Duodenal mucosa (tissue), 2 donors: ENCODE data around the gene C2CD5.
"Not testable (repeated sequence)": the region's sequence is repeated elsewhere in the genome, so short reads cannot be mapped to it uniquely, and the experiment has no call there.

ENCODE experiments used
- H3K27ac ChIP-seq: one replicate; pipeline ENCODE4 v1.7.0; 2013; ENCODE audit warnings: low read depth, low read length
- H3K27me3 ChIP-seq, 2 donors: one replicate each; pipeline ENCODE4 v1.7.0; 2013; ENCODE audit warnings: low read length in 2 of 2, control low read depth in 1 of 2; ENCODE audit not compliant: insufficient read depth in 2 of 2, control insufficient read depth in 1 of 2
- H3K36me3 ChIP-seq, 2 donors: one replicate each; pipeline ENCODE4 v1.7.0; 2013; ENCODE audit warnings: low read length in 2 of 2, control low read depth in 1 of 2; ENCODE audit not compliant: insufficient read depth in 2 of 2, control insufficient read depth in 1 of 2
- H3K4me1 ChIP-seq, 2 donors: one replicate each; pipeline ENCODE4 v1.7.0; 2013; ENCODE audit warnings: low read length in 2 of 2, control low read depth in 1 of 2; ENCODE audit not compliant: insufficient read depth in 2 of 2, control insufficient read depth in 1 of 2
- H3K4me3 ChIP-seq, 2 donors: one replicate each; pipeline ENCODE4 v1.7.0; 2013; ENCODE audit warnings: low read length in 2 of 2, low read depth in 1 of 2
- H3K9ac ChIP-seq, 2 donors: one replicate each; pipeline ENCODE4 v1.7.0; 2013; ENCODE audit warnings: low read length in 2 of 2, low read depth in 1 of 2
- H3K9me3 ChIP-seq, 2 donors: one replicate each; pipeline ENCODE4 v1.7.0; 2013; ENCODE audit warnings: low read length in 2 of 2, control low read depth in 1 of 2; ENCODE audit not compliant: control insufficient read depth in 1 of 2

Gene C2CD5

GRCh38 chr12:22518998-22519397 is 25.3 kb downstream of the C2CD5 start:
- Histone ChIP-seq H3K9ac (no peak overlapping the region), H3K4me3 (no peak overlapping the region), H3K4me1 (no peaks in the 10 kb centered on the region), H3K9me3 (no peaks in the 10 kb centered on the region), H3K36me3 (peaks cover under 1 to 27% of the 10 kb centered on the region in 2 donors), H3K27me3 (no peaks in the 10 kb centered on the region), H3K27ac (no peak overlapping the region)

- no peaks in the 10 kb centered on the region for H3K27me3 ChIP-seq
- no peaks in the 10 kb centered on the region for H3K4me1 ChIP-seq
- H3K27ac ChIP-seq, result no peak overlapping the region
- no peak overlapping the region for H3K9ac ChIP-seq
- H3K4me3 ChIP-seq, result no peak overlapping the region
- H3K9me3 ChIP-seq, result no peaks in the 10 kb centered on the region
- H3K36me3 ChIP-seq, result peaks cover 0 to 22% of the 10 kb centered on the region in 2 donors
These were observed 26.2 kb downstream of the C2CD5 start for GRCh38 chr12:22518060-22518719.

- no peaks in the 10 kb centered on the region for H3K27me3 ChIP-seq
- no peaks in the 10 kb centered on the region for H3K9me3 ChIP-seq
- no peak overlapping the region for H3K27ac ChIP-seq
- H3K9ac ChIP-seq, result no peak overlapping the region
- H3K4me3 ChIP-seq, result no peak overlapping the region
- H3K36me3 ChIP-seq, result peaks cover 0 to 17% of the 10 kb centered on the region in 2 donors
- H3K4me1 ChIP-seq, result no peaks in the 10 kb centered on the region
These were observed 29.5 kb downstream of the C2CD5 start for GRCh38 chr12:22514875-22515274.

- Histone ChIP-seq H3K9me3 (no peaks in the 10 kb centered on the region), H3K9ac (no peak overlapping the region), H3K4me3 (no peak overlapping the region), H3K27ac (no peak overlapping the region), H3K36me3 (peaks cover 12 to 16% of the 10 kb centered on the region in 2 donors), H3K4me1 (no peaks in the 10 kb centered on the region), H3K27me3 (no peaks in the 10 kb centered on the region)
These were observed 38.5 kb downstream of the C2CD5 start for GRCh38 chr12:22505826-22506225.

- H3K4me1 ChIP-seq, result no peaks in the 10 kb centered on the region
- no peak overlapping the region for H3K9ac ChIP-seq
- no peaks in the 10 kb centered on the region for H3K27me3 ChIP-seq
- no peak overlapping the region for H3K27ac ChIP-seq
- no peak overlapping the region for H3K4me3 ChIP-seq
- peaks cover 8 to 12% of the 10 kb centered on the region in 2 donors for H3K36me3 ChIP-seq
- no peaks in the 10 kb centered on the region for H3K9me3 ChIP-seq
These were observed 44.2 kb downstream of the C2CD5 start for GRCh38 chr12:22500100-22500499.

- H3K27ac ChIP-seq, result no peak overlapping the region
- H3K9me3 ChIP-seq, result no peaks in the 10 kb centered on the region
- H3K9ac ChIP-seq, result no peak overlapping the region
- H3K36me3 ChIP-seq, result peaks cover 3 to 12% of the 10 kb centered on the region in 2 donors
- H3K4me1 ChIP-seq, result no peaks in the 10 kb centered on the region
- H3K4me3 ChIP-seq, result no peak overlapping the region
- no peaks in the 10 kb centered on the region for H3K27me3 ChIP-seq
These were observed 44.9 kb downstream of the C2CD5 start for GRCh38 chr12:22499445-22499844.

- H3K27me3 ChIP-seq, result no peaks in the 10 kb centered on the region
- H3K4me1 ChIP-seq, result no peaks in the 10 kb centered on the region
- H3K9me3 ChIP-seq, result no peaks in the 10 kb centered on the region
- no peak overlapping the region for H3K27ac ChIP-seq
- no peak overlapping the region for H3K4me3 ChIP-seq
- no peak overlapping the region for H3K9ac ChIP-seq
- H3K36me3 ChIP-seq, result peaks cover 16 to 20% of the 10 kb centered on the region in 2 donors
These were observed 50.0 kb downstream of the C2CD5 start for GRCh38 chr12:22494319-22494718.

GRCh38 chr12:22491034-22491433 is 53.3 kb downstream of the C2CD5 start:
- no peaks in the 10 kb centered on the region for H3K9me3 ChIP-seq
- no peak overlapping the region for H3K9ac ChIP-seq
- H3K36me3 ChIP-seq, result peaks cover 16 to 30% of the 10 kb centered on the region in 2 donors

GRCh38 chr12:22488478-22488877 is 55.9 kb downstream of the C2CD5 start:
- Histone ChIP-seq H3K27me3 (no peaks in the 10 kb centered on the region), H3K27ac (no peak overlapping the region), H3K4me3 (no peak overlapping the region), H3K36me3 (peaks cover 24 to 38% of the 10 kb centered on the region in 2 donors), H3K9me3 (no peaks in the 10 kb centered on the region), H3K9ac (no peak overlapping the region), H3K4me1 (no peaks in the 10 kb centered on the region)

More at GRCh38 chr12:22491034-22491433, 53.3 kb downstream of the C2CD5 start:
- no peak overlapping the region for H3K27ac ChIP-seq
- H3K4me3 ChIP-seq, result no peak overlapping the region
- no peaks in the 10 kb centered on the region for H3K4me1 ChIP-seq
- no peaks in the 10 kb centered on the region for H3K27me3 ChIP-seq

GRCh38 chr12:22487683-22488082 is 56.7 kb downstream of the C2CD5 start:
- H3K27me3 ChIP-seq, H3K27ac ChIP-seq, H3K4me1 ChIP-seq, H3K9me3 ChIP-seq, H3K4me3 ChIP-seq, H3K9ac ChIP-seq: not testable (repeated sequence)
- peaks cover 24 to 34% of the 10 kb centered on the region in 2 donors for H3K36me3 ChIP-seq
